Measurements from ENCODE around the gene SYTL1. TPM values are rescaled to one million over a fixed set of nuclear protein-coding genes. Genes with fewer than 3 reads are reported as not detected.

The SYTL1 gene
- total and polyA plus RNA-seq, 9 of the 15 experiments (the other 6 are each of a cell fraction or from before 2014, with no cell fraction given) = 0.04 to 9.3 (median 1.7) TPM

DNA sequence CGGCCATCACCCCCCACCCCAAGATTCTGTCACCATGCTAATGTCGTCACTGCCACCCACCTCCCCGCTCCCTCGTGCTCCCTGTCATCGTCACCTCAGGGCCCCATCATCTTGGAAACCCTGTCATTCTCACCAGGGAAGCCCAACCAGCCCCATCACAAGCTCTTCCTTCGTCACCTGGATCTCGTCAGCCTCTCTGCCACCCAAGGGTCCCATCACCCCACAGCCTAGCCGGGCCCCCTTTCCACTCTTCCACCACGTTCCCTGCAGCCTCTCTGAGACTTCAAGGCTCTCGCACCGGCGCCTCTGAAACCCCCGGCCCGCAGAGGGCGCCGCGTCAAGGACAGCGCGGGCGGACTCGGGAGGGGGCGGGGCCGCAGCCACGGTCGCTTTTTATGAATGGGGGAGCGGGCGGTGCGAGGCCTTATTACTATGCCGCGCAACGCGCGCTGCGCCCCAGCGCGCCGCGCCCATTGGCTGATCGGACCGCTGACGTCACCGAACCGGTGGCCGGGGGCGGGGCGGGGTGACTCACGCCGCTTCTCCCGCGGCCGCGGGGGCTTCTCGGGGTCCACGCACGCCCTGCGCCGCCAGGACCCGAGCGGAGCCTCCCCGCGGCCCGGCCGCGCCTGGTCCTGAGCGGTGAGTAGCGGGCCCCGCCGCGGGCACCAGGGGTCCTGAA is 50.4 kb downstream of the SYTL1 start, which contains the start of gene GPR3 (continued):
- TF ChIP-seq HDAC1 (IDR thresholded peaks at IDR 0.05) = peak in 1 of 2 experiments; percentile 61; a peak in 2 of 4 replicates
- no peak for TF ChIP-seq COPS2 (conservative IDR thresholded peaks at IDR 0.05)
- no peak for TF ChIP-seq IFI16 (CRISPR knock-in tag; IDR thresholded peaks at IDR 0.05)
- no peak for TF ChIP-seq ZNF212 (CRISPR knock-in tag; IDR thresholded peaks at IDR 0.05)
- TF ChIP-seq NCOR1 (IDR thresholded peaks at IDR 0.05) = 0 out of 2 replicates have a peak, but pooled peaks have one; percentile 22
- no peak for TF ChIP-seq PCBP2 (IDR thresholded peaks at IDR 0.05; ENCODE audit: low read depth, low read length, poor library complexity, severe bottlenecking)
- TF ChIP-seq, protein P1, sequence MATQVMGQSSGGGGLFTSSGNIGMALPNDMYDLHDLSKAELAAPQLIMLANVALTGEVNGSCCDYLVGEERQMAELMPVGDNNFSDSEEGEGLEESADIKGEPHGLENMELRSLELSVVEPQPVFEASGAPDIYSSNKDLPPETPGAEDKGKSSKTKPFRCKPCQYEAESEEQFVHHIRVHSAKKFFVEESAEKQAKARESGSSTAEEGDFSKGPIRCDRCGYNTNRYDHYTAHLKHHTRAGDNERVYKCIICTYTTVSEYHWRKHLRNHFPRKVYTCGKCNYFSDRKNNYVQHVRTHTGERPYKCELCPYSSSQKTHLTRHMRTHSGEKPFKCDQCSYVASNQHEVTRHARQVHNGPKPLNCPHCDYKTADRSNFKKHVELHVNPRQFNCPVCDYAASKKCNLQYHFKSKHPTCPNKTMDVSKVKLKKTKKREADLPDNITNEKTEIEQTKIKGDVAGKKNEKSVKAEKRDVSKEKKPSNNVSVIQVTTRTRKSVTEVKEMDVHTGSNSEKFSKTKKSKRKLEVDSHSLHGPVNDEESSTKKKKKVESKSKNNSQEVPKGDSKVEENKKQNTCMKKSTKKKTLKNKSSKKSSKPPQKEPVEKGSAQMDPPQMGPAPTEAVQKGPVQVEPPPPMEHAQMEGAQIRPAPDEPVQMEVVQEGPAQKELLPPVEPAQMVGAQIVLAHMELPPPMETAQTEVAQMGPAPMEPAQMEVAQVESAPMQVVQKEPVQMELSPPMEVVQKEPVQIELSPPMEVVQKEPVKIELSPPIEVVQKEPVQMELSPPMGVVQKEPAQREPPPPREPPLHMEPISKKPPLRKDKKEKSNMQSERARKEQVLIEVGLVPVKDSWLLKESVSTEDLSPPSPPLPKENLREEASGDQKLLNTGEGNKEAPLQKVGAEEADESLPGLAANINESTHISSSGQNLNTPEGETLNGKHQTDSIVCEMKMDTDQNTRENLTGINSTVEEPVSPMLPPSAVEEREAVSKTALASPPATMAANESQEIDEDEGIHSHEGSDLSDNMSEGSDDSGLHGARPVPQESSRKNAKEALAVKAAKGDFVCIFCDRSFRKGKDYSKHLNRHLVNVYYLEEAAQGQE (IDR thresholded peaks at IDR 0.05; ENCODE audit: borderline replicate concordance) = peak; percentile 43; the same call in 1 of the 2 replicates
- TF ChIP-seq, protein P1 (CRISPR knock-in tag; IDR thresholded peaks at IDR 0.05; ENCODE audit: low read depth) = no peak
- no peak for TF ChIP-seq SRSF7 (optimal IDR thresholded peaks at IDR 0.05; ENCODE audit: low read depth, low read length)
- no peak for TF ChIP-seq SRSF3 (IDR thresholded peaks at IDR 0.05; ENCODE audit: insufficient read depth, low read length)
- TF ChIP-seq TAF15 (IDR thresholded peaks at IDR 0.05; ENCODE audit: low read depth, low read length) = no peak
- TF ChIP-seq SMAD4 (CRISPR knock-in tag; conservative IDR thresholded peaks at IDR 0.05) = peak; percentile 68
- TF ChIP-seq, protein P2, sequence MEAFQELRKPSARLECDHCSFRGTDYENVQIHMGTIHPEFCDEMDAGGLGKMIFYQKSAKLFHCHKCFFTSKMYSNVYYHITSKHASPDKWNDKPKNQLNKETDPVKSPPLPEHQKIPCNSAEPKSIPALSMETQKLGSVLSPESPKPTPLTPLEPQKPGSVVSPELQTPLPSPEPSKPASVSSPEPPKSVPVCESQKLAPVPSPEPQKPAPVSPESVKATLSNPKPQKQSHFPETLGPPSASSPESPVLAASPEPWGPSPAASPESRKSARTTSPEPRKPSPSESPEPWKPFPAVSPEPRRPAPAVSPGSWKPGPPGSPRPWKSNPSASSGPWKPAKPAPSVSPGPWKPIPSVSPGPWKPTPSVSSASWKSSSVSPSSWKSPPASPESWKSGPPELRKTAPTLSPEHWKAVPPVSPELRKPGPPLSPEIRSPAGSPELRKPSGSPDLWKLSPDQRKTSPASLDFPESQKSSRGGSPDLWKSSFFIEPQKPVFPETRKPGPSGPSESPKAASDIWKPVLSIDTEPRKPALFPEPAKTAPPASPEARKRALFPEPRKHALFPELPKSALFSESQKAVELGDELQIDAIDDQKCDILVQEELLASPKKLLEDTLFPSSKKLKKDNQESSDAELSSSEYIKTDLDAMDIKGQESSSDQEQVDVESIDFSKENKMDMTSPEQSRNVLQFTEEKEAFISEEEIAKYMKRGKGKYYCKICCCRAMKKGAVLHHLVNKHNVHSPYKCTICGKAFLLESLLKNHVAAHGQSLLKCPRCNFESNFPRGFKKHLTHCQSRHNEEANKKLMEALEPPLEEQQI (IDR thresholded peaks at IDR 0.05) = no peak
- TF ChIP-seq, protein P3, sequence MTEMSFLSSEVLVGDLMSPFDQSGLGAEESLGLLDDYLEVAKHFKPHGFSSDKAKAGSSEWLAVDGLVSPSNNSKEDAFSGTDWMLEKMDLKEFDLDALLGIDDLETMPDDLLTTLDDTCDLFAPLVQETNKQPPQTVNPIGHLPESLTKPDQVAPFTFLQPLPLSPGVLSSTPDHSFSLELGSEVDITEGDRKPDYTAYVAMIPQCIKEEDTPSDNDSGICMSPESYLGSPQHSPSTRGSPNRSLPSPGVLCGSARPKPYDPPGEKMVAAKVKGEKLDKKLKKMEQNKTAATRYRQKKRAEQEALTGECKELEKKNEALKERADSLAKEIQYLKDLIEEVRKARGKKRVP (CRISPR knock-in tag; IDR thresholded peaks at IDR 0.05) = no peak

Measured in K562 (cell line).